Duodenal mucosa (tissue), 2 donors: ENCODE measurements around the gene CYP46A1.

Experiments used
- H3K27ac ChIP-seq: one replicate; pipeline ENCODE4 v1.7.0; 2013; ENCODE audit warnings: low read depth, low read length
- H3K27me3 ChIP-seq, 2 donors: one replicate each; pipeline ENCODE4 v1.7.0; 2013; ENCODE audit warnings: low read length in 2 of 2, control low read depth in 1 of 2; ENCODE audit not compliant: insufficient read depth in 2 of 2, control insufficient read depth in 1 of 2
- H3K36me3 ChIP-seq, 2 donors: one replicate each; pipeline ENCODE4 v1.7.0; 2013; ENCODE audit warnings: low read length in 2 of 2, control low read depth in 1 of 2; ENCODE audit not compliant: insufficient read depth in 2 of 2, control insufficient read depth in 1 of 2
- H3K4me1 ChIP-seq, 2 donors: one replicate each; pipeline ENCODE4 v1.7.0; 2013; ENCODE audit warnings: low read length in 2 of 2, control low read depth in 1 of 2; ENCODE audit not compliant: insufficient read depth in 2 of 2, control insufficient read depth in 1 of 2
- H3K4me3 ChIP-seq, 2 donors: one replicate each; pipeline ENCODE4 v1.7.0; 2013; ENCODE audit warnings: low read length in 2 of 2, low read depth in 1 of 2
- H3K9ac ChIP-seq, 2 donors: one replicate each; pipeline ENCODE4 v1.7.0; 2013; ENCODE audit warnings: low read length in 2 of 2, low read depth in 1 of 2
- H3K9me3 ChIP-seq, 2 donors: one replicate each; pipeline ENCODE4 v1.7.0; 2013; ENCODE audit warnings: low read length in 2 of 2, control low read depth in 1 of 2; ENCODE audit not compliant: control insufficient read depth in 1 of 2

CYP46A1 gene

GRCh38 chr14:99645545-99646505 is 38.3 kb upstream of the CYP46A1 start:
- Histone ChIP-seq H3K27ac (no peak overlapping the region), H3K4me1 (peaks cover 0 to 6% of the 10 kb centered on the region in 2 donors)

GRCh38 chr14:99647411-99647810 is 36.7 kb upstream of the CYP46A1 start:
- Histone ChIP-seq H3K27ac (no peak overlapping the region), H3K9me3 (no peaks in the 10 kb centered on the region), H3K4me1 (peaks cover 0 to 6% of the 10 kb centered on the region in 2 donors), H3K4me3 (no peak overlapping the region), H3K9ac (no peak overlapping the region), H3K36me3 (no peaks in the 10 kb centered on the region), H3K27me3 (peaks cover 17% of the 10 kb centered on the region in 2 donors)

More at GRCh38 chr14:99645545-99646505, 38.3 kb upstream of the CYP46A1 start:
- Histone ChIP-seq H3K9ac (no peak overlapping the region), H3K9me3 (no peaks in the 10 kb centered on the region), H3K27me3 (peaks cover 17% of the 10 kb centered on the region in 2 donors), H3K4me3 (peak overlapping the region in 1 of 2 donors; percentile 58), H3K36me3 (no peaks in the 10 kb centered on the region)

GRCh38 chr14:99648027-99648784 is 35.9 kb upstream of the CYP46A1 start:
- no peaks in the 10 kb centered on the region for H3K36me3 ChIP-seq
- H3K4me1 ChIP-seq = peaks cover 0 to 6% of the 10 kb centered on the region in 2 donors
- no peak overlapping the region for H3K4me3 ChIP-seq
- no peak overlapping the region for H3K9ac ChIP-seq
- H3K9me3 ChIP-seq = no peaks in the 10 kb centered on the region
- peaks cover 17% of the 10 kb centered on the region in 2 donors for H3K27me3 ChIP-seq
- H3K27ac ChIP-seq = no peak overlapping the region

GRCh38 chr14:99649219-99649618 is 34.9 kb upstream of the CYP46A1 start:
- H3K4me3 ChIP-seq = no peak overlapping the region
- H3K4me1 ChIP-seq = peaks cover 0 to 6% of the 10 kb centered on the region in 2 donors
- H3K36me3 ChIP-seq = no peaks in the 10 kb centered on the region
- H3K27ac ChIP-seq = no peak overlapping the region
- H3K27me3 ChIP-seq = peaks cover 10 to 17% of the 10 kb centered on the region in 2 donors
- no peak overlapping the region for H3K9ac ChIP-seq
- H3K9me3 ChIP-seq = no peaks in the 10 kb centered on the region

- Histone ChIP-seq H3K27me3 (peaks cover 6 to 13% of the 10 kb centered on the region in 2 donors), H3K4me1 (peaks cover 0 to 6% of the 10 kb centered on the region in 2 donors), H3K36me3 (no peaks in the 10 kb centered on the region), H3K9ac (no peak overlapping the region), H3K4me3 (no peak overlapping the region), H3K27ac (no peak overlapping the region), H3K9me3 (no peaks in the 10 kb centered on the region)
These were observed 34.5 kb upstream of the CYP46A1 start for GRCh38 chr14:99649643-99650042.

- no peaks in the 10 kb centered on the region for H3K9me3 ChIP-seq
- H3K27ac ChIP-seq = no peak overlapping the region
- peaks cover 0 to 6% of the 10 kb centered on the region in 2 donors for H3K4me1 ChIP-seq
- no peaks in the 10 kb centered on the region for H3K36me3 ChIP-seq
- no peak overlapping the region for H3K4me3 ChIP-seq
- H3K9ac ChIP-seq = no peak overlapping the region
- H3K27me3 ChIP-seq = peaks cover 4 to 10% of the 10 kb centered on the region in 2 donors
These were observed 33.9 kb upstream of the CYP46A1 start for GRCh38 chr14:99650189-99650588.

GRCh38 chr14:99651953-99652746 is 31.9 kb upstream of the CYP46A1 start:
- H3K9me3 ChIP-seq = no peaks in the 10 kb centered on the region
- peaks cover 3 to 4% of the 10 kb centered on the region in 2 donors for H3K27me3 ChIP-seq
- no peaks in the 10 kb centered on the region for H3K36me3 ChIP-seq
- no peak overlapping the region for H3K27ac ChIP-seq
- H3K4me1 ChIP-seq = no peaks in the 10 kb centered on the region
- no peak overlapping the region for H3K9ac ChIP-seq
- H3K4me3 ChIP-seq = no peak overlapping the region

- H3K9ac ChIP-seq = no peak overlapping the region
- no peak overlapping the region for H3K4me3 ChIP-seq
- no peaks in the 10 kb centered on the region for H3K36me3 ChIP-seq
- H3K9me3 ChIP-seq = no peaks in the 10 kb centered on the region
- peaks cover 22 to 26% of the 10 kb centered on the region in 2 donors for H3K27me3 ChIP-seq
- no peaks in the 10 kb centered on the region for H3K4me1 ChIP-seq
- H3K27ac ChIP-seq = no peak overlapping the region
These were observed 29.7 kb upstream of the CYP46A1 start for GRCh38 chr14:99654235-99654985.

- H3K9ac ChIP-seq = no peak overlapping the region
- H3K27ac ChIP-seq = no peak overlapping the region
- no peak overlapping the region for H3K4me3 ChIP-seq
- H3K36me3 ChIP-seq = no peaks in the 10 kb centered on the region
- peaks cover 27 to 30% of the 10 kb centered on the region in 2 donors for H3K27me3 ChIP-seq
- no peaks in the 10 kb centered on the region for H3K9me3 ChIP-seq
- H3K4me1 ChIP-seq = no peaks in the 10 kb centered on the region
These were observed 28.6 kb upstream of the CYP46A1 start for GRCh38 chr14:99655521-99655920.
